22Rv1 (cell line): ENCODE measurements around the gene TGM2.

Experiments
- H3K27ac ChIP-seq: fragments of 450-650 bp; 2 replicates; pipeline ENCODE4 v1.5.1; 2017
- ZFX ChIP-seq: fragments of 450-650 bp; IDR thresholded peaks from 2 replicates; pipeline ENCODE4 v1.6.1; 2017; ENCODE audit warnings: antibody characterized with exemption, borderline replicate concordance
- TF ChIP-seq, protein P1 (sequence below): fragments of 450-650 bp; IDR thresholded peaks from 2 replicates; pipeline ENCODE4 v1.5.1; 2017; ENCODE audit warnings: mild to moderate bottlenecking

The TGM2 gene

DNA sequence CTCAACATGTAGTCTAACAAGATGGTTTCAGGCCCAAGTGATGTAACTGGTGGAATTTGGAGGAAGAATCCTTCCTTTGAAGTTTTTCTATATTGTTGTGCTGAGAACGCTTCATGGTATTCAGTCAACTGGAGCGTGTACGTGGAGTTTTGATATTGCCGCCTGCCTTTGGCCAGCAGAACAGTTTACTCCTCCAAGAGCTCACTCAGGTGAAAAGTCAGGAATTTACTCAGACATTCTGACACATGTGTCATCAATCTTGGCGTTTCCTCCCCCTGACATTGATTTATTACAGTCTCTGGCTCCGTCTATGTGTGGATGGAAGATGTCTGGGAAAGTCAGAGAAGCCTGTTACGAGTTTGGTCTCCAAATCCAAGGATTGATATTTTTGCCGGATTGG, 19.0 kb upstream of the TGM2 start:
- TF ChIP-seq, protein P1, sequence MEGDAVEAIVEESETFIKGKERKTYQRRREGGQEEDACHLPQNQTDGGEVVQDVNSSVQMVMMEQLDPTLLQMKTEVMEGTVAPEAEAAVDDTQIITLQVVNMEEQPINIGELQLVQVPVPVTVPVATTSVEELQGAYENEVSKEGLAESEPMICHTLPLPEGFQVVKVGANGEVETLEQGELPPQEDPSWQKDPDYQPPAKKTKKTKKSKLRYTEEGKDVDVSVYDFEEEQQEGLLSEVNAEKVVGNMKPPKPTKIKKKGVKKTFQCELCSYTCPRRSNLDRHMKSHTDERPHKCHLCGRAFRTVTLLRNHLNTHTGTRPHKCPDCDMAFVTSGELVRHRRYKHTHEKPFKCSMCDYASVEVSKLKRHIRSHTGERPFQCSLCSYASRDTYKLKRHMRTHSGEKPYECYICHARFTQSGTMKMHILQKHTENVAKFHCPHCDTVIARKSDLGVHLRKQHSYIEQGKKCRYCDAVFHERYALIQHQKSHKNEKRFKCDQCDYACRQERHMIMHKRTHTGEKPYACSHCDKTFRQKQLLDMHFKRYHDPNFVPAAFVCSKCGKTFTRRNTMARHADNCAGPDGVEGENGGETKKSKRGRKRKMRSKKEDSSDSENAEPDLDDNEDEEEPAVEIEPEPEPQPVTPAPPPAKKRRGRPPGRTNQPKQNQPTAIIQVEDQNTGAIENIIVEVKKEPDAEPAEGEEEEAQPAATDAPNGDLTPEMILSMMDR, result no peak
- TF ChIP-seq ZFX, result no peak
- H3K27ac ChIP-seq, result no peak overlapping the region

DNA sequence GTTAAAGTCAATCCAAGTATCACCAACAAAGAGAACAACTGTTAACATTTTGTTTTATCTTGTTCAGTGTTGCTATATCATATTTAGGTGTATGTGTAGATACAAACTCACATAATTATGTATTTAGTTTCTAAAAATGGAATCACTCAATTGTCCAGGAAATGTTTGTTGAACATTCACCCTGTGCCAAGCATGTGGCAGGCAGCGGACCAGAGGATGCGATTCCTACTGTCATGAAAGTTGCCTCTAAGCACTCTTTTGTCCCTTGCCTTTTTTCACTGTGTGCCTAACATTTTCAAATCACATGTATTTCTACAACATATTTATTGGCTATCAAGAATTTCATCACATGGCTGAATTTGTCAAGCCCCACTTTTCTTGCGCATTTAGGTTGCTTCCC, 16.9 kb upstream of the TGM2 start:
- H3K27ac ChIP-seq, result no peak overlapping the region
- TF ChIP-seq, protein P1, result no peak
- TF ChIP-seq ZFX, result no peak

DNA sequence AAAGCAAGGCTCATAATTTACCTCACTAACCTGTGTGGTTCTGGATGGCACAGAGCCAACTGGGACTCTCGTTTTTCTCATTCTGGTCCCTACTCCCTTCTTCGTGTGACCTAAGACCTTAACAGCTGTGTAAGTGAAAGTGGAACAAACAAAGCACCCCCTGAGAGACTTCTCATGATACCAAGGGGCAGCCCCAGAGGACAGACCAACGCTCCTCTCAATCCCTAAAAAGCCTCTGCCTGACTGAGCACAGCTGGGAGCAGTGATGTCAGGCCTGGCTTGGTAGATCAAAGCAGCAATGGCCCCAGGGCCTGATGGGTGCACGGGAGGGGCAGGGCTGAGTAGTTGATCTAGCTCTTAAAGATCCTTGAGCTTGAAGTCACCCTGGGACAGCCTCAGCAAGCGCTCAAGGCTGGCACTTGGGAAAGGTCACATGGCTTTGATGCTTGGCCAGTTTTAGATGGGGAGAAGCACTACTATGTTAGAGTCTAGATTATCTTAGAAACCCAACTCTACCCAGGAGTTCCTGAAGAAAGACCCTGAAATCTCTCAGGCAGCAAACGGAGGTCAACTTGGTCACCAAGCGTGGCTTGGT, 16.2 kb upstream of the TGM2 start:
- H3K27ac ChIP-seq, result no peak overlapping the region
- TF ChIP-seq ZFX, result no peak
- TF ChIP-seq, protein P1, result no peak

DNA sequence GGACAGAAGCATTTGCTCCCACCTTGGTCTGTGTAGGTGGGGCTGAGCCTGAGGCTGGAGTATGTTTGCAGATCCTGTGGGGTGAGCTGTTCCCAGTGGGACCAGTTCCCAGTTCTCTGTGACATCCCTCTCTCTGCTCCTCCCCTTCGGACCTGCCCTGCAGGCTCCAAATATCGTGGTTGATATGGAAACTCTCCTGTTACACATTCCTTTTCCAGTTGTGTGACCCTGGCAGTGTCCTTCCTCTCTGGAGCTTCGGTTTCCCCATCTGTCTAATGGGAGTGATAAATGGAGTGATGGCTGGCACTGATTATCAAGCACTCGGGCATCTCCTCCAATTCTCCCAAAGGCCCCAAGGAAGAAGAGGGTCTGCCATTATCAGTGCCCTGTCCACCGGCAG, 15.7 kb upstream of the TGM2 start:
- TF ChIP-seq, protein P1, result no peak
- TF ChIP-seq ZFX, result no peak
- H3K27ac ChIP-seq, result no peak overlapping the region

DNA sequence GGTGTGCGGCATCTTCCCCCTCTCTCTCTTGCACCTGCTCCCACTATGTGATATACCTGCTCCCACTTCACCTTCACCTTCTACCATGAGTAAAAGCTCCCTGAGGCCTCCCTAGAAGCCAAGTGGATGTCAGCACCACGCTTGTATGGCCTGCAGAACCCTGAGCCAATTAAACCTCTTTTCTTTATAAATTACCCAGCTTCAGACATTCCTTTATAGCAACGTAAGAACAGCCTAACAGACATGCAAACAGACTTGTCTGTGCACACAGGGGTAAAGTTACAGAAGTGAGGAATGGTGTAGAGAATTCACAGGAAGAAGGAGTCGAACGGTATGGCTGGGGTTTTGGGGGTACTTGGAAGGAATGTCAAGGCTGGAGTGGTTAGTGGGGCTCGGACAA, 14.8 kb upstream of the TGM2 start:
- TF ChIP-seq, protein P1, result no peak
- TF ChIP-seq ZFX, result no peak
- H3K27ac ChIP-seq, result no peak overlapping the region

DNA sequence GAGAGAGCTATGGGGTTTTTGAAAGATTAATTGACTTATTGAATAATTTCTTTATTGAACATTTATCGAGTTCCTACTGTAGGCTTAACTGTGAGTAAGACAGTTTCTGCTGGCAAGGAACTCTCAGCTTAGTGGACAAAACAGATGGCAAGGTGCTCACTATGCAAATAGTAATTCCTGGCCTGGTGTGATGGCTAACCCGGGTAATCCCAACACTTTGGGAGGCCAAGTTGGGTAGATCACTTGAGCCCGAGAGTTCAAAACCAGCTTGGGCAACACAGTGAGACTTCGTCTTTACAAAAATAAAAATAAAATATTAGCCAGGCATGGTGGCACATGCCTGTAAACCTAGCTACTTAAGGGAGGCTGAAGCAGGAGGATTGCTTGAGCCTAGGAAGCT, 13.5 kb upstream of the TGM2 start:
- H3K27ac ChIP-seq, result no peak overlapping the region
- TF ChIP-seq, protein P1, result no peak
- no peak for TF ChIP-seq ZFX

DNA sequence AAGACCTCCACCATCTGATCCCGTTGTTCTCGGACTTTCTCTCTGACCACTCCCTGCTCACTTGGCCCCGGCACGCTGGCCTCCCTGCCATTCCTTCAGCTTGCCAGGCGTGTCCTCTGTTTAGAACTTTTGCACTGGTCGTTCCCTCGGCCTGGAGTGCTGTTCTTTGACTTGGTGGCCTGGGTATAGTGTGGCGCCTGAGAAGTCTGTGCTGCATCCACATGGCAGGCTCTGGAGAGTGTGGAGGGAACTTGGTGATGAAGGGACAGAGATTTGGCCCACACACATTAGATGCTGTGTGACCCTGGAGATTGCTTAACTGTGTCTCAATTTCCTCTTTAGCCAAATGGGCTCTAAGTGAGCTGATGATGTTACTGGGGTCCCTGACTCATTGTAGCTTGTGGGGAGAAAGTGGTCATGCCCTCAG, 13.0 kb upstream of the TGM2 start:
- H3K27ac ChIP-seq, result no peak overlapping the region
- TF ChIP-seq, protein P1, result no peak
- TF ChIP-seq ZFX, result no peak
